Left renal pelvis (tissue), 4 donors: ENCODE measurements around the gene SEMA4G. TPM values are rescaled to one million over a fixed set of nuclear protein-coding genes. Genes with fewer than 3 reads are reported as not detected.

Experiments used
- polyA plus RNA-seq, 4 donors: library from polyadenylated mRNA; unstranded; fragments of 120-200 nt; gene quantifications; one replicate each; pipeline ENCODE4 v1.2.1, GENCODE V29; 2013; ENCODE audit not compliant: insufficient read length in 4 of 4

Gene SEMA4G
- polyA plus RNA-seq, 4 donors: 14.8 to 53.8 (median 45.3) TPM

Other genes with a start within 250 kb of the SEMA4G start
- gene PAX2, start 223.9 kb upstream of the SEMA4G start, polyA plus RNA-seq: 100 to 1,000 TPM in 3 of 4 donors, 10 to 100 TPM in 1; 20.2 to 237 (median 161) TPM
- 10 to 100 TPM; 31.4 to 47.1 (median 34.5) TPM for gene SLF2, start 56.5 kb upstream of the SEMA4G start, polyA plus RNA-seq
- gene MRPL43, start 18.0 kb downstream of the SEMA4G start, polyA plus RNA-seq: 100 to 1,000 TPM in 1 of 4 donors, 10 to 100 TPM in 3; 71.4 to 116 (median 92.1) TPM
- gene TWNK, start 18.0 kb downstream of the SEMA4G start, polyA plus RNA-seq: 10 to 100 TPM in 3 of 4 donors, 1 to 10 TPM in 1; 9.6 to 15.9 (median 15.4) TPM
- 10 to 100 TPM; 47.0 to 75.9 (median 48.5) TPM for gene LZTS2, start 30.3 kb downstream of the SEMA4G start, polyA plus RNA-seq
- gene PDZD7, start 61.6 kb downstream of the SEMA4G start, polyA plus RNA-seq: 1 to 10 TPM; 1.3 to 2.9 (median 2.2) TPM
- gene SFXN3, start 61.7 kb downstream of the SEMA4G start, polyA plus RNA-seq: 10 to 100 TPM; 16.7 to 30.3 (median 22.1) TPM
- 10 to 100 TPM in 3 of 4 donors, 1 to 10 TPM in 1; 9.6 to 44.4 (median 12.9) TPM for gene KAZALD1, start 92.5 kb downstream of the SEMA4G start, polyA plus RNA-seq
- gene TLX1, start 161.8 kb downstream of the SEMA4G start, polyA plus RNA-seq: under 1 TPM in 2 of 4 donors, not detected in 2; 0.10 to 0.24 TPM